GM20000 (cell line): ENCODE data around the gene CD101.

Experiments
- DNase-seq: peaks from one replicate; pipeline ENCODE4 v3.0.0; 2012; ENCODE audit warnings: low spot score
- CTCF ChIP-seq: IDR thresholded peaks from 2 replicates; pipeline ENCODE4 v1.5.1; 2012; ENCODE audit warnings: mild to moderate bottlenecking, control low read depth; ENCODE audit errors: extremely low read depth, missing control alignments

CD101 gene

GRCh38 chr1:116958977-116959376 lies 42.6 kb upstream of the CD101 start:
- no peak for DNase-seq
- TF ChIP-seq CTCF = no peak

GRCh38 chr1:116961606-116962005 lies 40.0 kb upstream of the CD101 start:
- TF ChIP-seq CTCF = no peak
- DNase-seq = no peak

- DNase-seq = no peak
Observed at GRCh38 chr1:116962987-116963639, 38.4 kb upstream of the CD101 start.

GRCh38 chr1:116966791-116967190 lies 34.8 kb upstream of the CD101 start:
- no peak for DNase-seq
- no peak for TF ChIP-seq CTCF

More at GRCh38 chr1:116962987-116963639, 38.4 kb upstream of the CD101 start:
- no peak for TF ChIP-seq CTCF

GRCh38 chr1:116968724-116969123 lies 32.8 kb upstream of the CD101 start:
- no peak for TF ChIP-seq CTCF
- no peak for DNase-seq

- DNase-seq = no peak
- no peak for TF ChIP-seq CTCF
Observed at GRCh38 chr1:116971258-116971860, 30.2 kb upstream of the CD101 start.

- no peak for TF ChIP-seq CTCF
- no peak for DNase-seq
Observed at GRCh38 chr1:116971965-116972673, 29.4 kb upstream of the CD101 start.
